Endothelial cell of umbilical vein (primary cell): ENCODE measurements around the gene PRR14.

Experiments
- CTCF ChIP-seq, 2 donors: IDR thresholded peaks; 1 replicate in 1 of 2; 2 replicates in 1 of 2; pipeline ENCODE4 v1.5.1; 2011; ENCODE audit warnings: low read length in 2 of 2, mild to moderate bottlenecking in 2 of 2, moderate library complexity in 2 of 2, control low read depth in 1 of 2, inconsistent platforms in 1 of 2, low read depth in 1 of 2; ENCODE audit not compliant: insufficient read depth in 1 of 2; ENCODE audit errors: extremely low read depth in 1 of 2
- EZH2 ChIP-seq: IDR thresholded peaks from 2 replicates; pipeline ENCODE4 v1.6.1; 2012; ENCODE audit warnings: borderline replicate concordance, low read depth, mild to moderate bottlenecking, moderate library complexity, low read length, inconsistent platforms; ENCODE audit not compliant: severe bottlenecking
- FOS ChIP-seq: IDR thresholded peaks from 2 replicates; pipeline ENCODE4 v1.6.1; 2011; ENCODE audit warnings: mild to moderate bottlenecking, low read length, moderate library complexity, borderline replicate concordance; ENCODE audit not compliant: insufficient read depth
- GATA2 ChIP-seq: IDR thresholded peaks from 2 replicates; pipeline ENCODE4 v1.7.0; 2011; ENCODE audit warnings: low read depth, mild to moderate bottlenecking, moderate library complexity, mixed read lengths, low read length; ENCODE audit not compliant: insufficient read length, insufficient read depth
- JUN ChIP-seq: IDR thresholded peaks from 2 replicates; pipeline ENCODE4 v1.6.1; 2011; ENCODE audit warnings: borderline replicate concordance, low read depth; ENCODE audit not compliant: insufficient read length, insufficient read depth
- MYC ChIP-seq: IDR thresholded peaks from one replicate; pipeline ENCODE4 v1.6.1; 2011; ENCODE audit warnings: mild to moderate bottlenecking, low read depth, low read length
- POLR2A ChIP-seq: IDR thresholded peaks from 2 replicates; pipeline ENCODE4 v1.6.1; 2012; ENCODE audit warnings: low read depth, mild to moderate bottlenecking, control low read depth, low read length
- POLR2AphosphoS5 ChIP-seq: IDR thresholded peaks from 2 replicates; pipeline ENCODE4 v1.6.1; 2012; ENCODE audit warnings: low read depth, mild to moderate bottlenecking, control low read depth, low read length, moderate library complexity; ENCODE audit not compliant: insufficient read depth
- TF ChIP-seq, protein P1 (sequence below): IDR thresholded peaks from 2 replicates; pipeline ENCODE4 v1.6.1; 2011; ENCODE audit not compliant: insufficient read depth, insufficient read length

DNA sequence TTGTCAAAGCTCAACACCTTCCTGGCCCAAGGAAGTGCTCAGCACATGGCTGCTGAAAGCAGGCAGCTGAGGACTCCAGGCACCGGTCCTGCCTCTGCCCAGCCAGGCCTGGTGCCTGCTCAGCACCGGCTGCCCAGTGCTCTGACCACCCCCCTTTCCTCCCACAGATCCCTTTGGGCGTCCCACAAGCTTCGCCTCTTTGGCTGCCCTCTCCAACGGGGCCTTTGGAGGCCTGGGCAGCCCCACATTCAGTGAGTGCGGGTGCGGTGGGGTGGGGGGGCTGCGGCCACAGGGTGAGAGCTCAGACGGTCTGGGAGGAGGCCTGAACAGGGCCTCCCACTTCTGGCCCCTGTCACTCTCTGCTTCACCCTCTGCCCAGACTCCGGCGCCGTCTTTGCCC lies 17.6 kb downstream of the PRR14 start:
- TF ChIP-seq EZH2 (no peak), CTCF (IDR thresholded peaks at IDR 0.05; ENCODE audit: extremely low read depth in 1 of 2, insufficient read depth in 1 of 2, low read depth in 1 of 2, low read length in 2 of 2) (no peak), POLR2A (no peak), MYC (no peak), POLR2AphosphoS5 (no peak), GATA2 (no peak), JUN (no peak), FOS (no peak)
- TF ChIP-seq, protein P1, sequence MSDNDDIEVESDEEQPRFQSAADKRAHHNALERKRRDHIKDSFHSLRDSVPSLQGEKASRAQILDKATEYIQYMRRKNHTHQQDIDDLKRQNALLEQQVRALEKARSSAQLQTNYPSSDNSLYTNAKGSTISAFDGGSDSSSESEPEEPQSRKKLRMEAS, result no peak
